Head of caudate nucleus (tissue), 42 donors: Measurements from ENCODE around the gene GPR65.

Experiments used
- DNase-seq, 42 donors: peaks; one replicate each; pipeline versions ENCODE4 v3.0.0 to v3.0.0-alpha.2; 2020 to 2021; ENCODE audit warnings: mixed read lengths in 7 of 42
- intact Hi-C: fragments of 100-400 bp; cut with DNase I; formaldehyde crosslinking; loops from one replicate; pipeline ENCODE4 v1.15.0; 2022

The GPR65 gene

DNA sequence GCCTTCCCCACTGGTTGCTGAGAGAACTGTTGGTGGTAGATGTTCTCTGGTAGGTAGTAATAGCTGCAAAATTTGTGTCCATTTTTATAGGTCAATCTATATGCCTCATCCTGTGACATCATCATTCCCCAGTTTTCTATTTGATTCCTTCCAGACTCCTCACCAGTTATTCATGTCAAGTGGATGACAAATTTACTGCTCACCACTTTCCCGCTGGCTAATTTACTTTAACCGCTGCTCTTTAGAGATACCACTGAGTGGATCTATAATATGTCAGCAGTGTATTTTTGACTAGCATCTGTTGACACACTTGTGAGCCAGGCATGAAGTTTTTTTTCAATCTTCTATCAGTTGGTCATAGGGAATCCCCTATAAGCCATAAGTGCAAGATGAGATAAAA, 24.6 kb downstream of the GPR65 start:
- intact Hi-C loops, result no loop called here
- no peak for DNase-seq

DNA sequence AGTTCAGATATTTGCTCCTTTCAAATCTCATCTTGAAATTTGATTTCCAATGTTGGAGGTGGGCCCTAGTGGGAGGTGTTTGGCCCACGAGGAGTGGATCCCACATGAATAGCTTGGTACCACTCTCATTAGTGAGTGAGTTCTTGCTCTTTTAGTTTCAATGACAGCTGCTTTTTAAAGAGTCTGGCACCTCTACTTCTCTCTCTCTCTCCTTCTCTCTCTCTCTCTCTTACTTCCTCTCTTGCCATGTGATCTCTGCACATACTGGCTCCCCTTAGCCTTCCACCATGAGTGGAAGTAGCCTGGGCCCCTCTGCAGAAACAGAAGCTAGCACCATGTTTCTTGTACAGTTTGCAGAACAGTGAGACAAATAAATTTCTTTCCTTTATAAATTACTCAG, 25.1 kb downstream of the GPR65 start:
- intact Hi-C loops, result no loop called here
- no peak for DNase-seq

DNA sequence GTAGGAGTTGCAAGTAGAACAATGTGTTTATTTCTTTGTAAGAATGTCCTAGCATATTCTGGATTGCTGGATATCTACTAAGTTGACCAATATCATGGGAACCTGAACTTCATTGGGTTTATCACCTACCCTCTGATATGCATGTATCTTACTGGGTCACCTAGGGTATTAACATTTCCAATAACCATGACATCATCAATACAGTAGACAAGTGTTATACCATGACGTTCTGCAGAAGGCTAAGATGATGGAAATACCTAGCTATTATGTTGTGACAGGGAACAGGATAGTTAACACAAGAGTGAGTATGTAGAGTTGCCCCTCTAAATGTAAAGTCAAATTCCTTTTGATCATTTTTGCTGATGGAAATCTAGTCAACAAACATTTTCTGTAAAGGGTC, 26.0 kb downstream of the GPR65 start:
- no peak for DNase-seq
- intact Hi-C loops, result no loop called here

DNA sequence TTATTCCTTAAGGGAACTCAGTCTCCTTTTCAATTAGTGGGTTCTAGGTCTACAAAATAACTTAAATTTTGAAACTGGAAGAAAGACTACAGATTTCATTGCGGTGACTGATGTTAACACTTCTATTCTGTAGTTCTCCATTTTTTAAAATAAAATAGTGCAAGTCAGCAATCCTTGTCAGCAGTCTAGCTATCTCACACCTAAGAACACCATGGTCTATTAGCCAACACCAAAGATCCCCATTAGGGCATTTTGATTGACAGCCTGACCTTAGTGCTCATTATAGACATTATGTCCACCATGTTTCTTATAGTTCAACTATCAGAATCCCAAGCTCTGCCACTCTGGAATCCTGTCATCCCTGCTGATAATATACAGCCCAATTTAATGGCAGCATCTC, 27.4 kb downstream of the GPR65 start:
- intact Hi-C loops, result no loop called here
- DNase-seq, result no peak

DNA sequence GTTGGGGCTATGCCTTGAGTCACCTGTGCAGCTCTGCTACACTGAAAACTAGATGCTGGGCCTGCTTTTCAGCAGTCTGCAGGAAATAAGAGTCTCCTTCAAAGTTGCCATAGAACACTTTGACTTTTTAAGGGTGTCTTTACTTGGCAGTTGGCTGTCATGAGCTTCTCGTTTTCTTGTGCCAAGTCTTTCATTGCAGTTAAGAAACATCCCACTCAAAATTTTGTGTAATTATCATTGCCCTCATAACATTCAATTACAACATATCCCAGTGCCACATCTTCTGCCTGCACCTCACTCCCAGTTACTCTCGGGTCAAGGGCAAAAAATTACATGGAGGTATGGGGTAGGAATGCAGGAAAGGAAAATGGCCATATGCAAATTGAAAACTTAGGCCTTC, 29.1 kb downstream of the GPR65 start:
- intact Hi-C loops, result no loop called here

DNA sequence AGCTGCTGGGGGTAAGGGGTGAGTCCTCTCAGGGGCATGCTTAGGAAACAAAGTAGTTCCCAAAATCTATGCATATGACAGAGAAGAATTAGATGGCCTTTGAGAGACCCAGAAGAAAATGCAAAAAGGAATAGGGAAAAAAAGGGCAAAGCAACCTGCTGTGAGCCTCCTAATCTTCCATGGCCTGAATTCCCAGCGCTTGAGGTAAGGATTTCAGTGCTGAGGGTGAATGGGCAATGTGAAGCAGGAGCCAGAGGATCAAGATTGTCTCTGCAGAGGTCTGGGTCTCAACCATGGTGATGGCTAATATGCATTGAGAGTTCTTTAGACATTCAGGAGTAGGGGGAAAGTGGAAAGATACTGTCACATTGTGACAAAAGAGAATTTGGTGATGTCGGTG, 31.5 kb downstream of the GPR65 start:
- intact Hi-C loops, result no loop called here
- DNase-seq, result no peak

More for the DNA sequence above, 29.1 kb downstream of the GPR65 start:
- DNase-seq, result no peak

DNA sequence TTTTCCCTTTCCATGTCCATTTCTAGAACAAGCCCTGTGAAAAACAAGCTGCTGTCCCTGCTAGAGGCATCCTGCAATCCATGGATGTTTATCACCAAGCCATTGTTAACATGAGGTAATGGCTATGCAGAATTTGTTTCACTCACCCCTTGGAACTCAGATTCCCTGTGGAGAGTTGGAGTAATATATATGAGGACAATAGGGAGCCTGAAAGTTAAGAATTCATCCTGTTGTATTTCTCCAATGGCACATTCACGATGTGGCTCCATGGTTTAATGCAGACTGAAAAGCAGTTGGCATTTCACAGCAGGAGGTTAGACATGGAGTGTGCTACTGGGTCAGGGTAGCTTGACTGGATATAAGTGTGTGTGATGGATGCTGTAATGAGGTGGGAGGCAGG, 32.4 kb downstream of the GPR65 start:
- intact Hi-C loops, result no loop called here
- no peak for DNase-seq

DNA sequence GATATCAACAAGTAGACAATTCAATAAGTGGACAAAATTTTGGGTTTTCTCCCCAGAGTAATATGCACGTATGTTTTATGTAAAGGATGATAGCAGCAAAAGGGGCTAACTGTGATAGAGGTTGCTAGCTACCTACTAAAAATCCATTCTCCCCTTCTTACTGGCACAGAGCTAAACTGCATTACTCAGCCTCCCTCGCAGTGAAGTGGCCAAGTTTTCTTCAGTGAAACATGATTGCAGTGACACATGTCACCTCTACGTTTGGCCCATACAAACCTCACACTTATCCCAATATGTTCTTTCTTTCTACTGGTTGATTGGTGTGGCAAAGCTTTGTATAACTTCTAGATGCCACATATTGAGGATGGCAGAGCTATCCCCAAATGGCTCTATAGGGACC, 34.3 kb downstream of the GPR65 start:
- DNase-seq, result no peak

DNA sequence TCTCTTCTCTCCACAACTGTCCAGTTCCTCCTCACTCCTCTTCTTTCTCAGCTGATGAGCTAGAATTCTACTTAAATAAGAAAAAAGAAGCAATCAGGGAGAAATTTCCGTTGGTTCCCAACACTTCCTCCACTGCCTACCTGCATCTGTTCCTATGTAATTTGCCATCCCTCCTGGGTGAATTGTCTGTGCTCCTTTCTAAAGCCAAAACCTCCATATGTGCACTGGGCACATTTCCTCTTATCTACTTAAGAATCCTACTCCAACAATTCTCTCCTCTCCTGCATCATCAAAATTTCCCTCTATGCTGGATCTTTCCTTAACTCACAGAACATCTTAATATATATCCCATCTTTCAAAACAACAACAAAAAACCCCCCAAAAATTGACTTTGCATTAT, 35.2 kb downstream of the GPR65 start:
- intact Hi-C loops, result no loop called here
- DNase-seq, result no peak

More for the DNA sequence above, 34.3 kb downstream of the GPR65 start:
- intact Hi-C loops, result no loop called here

DNA sequence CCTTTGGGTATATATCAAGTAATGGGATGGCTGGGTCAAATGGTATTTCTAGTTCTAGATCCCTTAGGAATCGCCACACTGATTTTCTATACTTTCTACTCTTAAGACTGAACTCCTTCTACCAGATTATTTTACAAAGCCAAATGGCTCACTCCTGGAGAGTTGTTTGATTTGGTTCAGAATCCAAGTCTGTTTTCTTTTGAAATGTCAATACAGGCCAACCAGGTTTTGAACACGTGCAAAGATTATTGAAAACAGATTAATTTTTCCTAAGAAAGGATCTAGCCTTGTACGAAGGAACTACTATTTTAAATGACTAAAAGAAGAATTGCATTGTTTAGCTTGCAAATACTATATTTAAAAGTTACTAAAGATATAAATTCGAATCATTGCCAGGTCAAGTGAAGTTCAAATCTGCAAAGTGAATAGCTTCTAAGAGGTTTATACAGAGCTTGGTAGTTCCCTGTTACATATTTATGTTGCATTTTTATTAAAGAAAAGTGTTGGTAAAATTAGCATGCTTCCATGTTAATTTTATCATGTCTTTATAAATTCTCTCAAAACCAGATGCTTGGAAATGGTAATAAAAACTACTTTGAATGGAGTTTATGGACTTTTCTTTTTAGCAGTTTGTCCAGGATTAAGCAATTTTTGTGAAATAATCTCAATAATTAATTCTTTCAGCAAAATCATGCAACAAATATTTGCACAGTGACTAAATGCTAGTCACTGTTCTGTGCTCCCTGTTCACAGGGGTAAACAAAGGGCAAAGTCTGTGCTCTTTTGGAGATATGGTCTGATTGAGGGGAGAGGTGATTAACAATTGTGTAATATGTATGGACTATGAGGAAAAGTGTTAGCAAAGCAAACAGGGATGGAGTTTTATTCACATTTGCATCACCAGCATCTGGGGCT, 38.9 kb downstream of the GPR65 start:
- intact Hi-C loops, result no loop called here
- no peak for DNase-seq

DNA sequence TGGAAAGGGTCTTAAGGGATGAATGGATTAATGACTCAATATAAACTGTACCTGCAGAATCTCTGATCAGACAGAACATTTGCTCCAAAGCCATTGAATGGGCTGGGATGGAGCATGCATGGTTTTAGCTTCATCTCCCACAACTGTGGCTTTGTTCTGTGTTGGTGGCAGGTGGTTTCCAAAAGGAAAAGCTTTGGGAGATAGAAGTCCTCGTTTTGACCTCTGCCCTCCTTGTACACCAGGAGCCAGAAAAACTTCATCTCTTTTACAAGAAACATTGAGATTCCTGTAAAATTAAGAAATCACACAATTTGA, 39.5 kb downstream of the GPR65 start:
- no peak for DNase-seq

DNA sequence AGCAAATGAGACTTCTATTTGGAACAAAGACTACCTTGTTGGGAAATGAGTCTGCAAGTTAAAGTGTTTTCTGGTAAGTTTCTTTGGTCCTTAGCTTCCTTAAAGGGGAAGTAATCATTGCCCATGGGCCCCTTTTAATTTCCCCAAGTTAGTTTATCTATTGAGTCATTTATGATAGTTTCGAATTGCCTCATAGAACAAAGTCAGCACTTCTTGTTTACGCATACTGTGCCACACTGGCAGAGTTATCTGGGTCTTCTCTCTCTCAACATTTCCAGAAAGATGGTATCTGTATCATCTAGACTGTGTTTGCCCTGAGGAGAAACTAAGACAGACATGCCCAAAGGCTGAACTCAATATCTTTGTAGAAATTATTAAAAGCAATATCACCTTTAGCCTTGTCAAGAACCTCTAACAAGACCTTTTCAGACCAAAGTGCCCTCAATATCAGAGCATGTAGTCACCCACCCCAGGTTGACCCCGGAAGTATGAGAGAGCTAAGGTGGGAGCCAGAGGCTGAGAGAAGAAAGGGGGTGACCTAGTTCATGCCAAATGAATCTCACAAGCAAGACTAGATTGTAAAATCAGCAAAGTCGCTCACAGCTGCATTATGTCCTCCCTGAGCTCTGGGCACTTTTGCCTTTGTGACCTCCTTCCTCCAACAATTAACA, 40.0 kb downstream of the GPR65 start:
- intact Hi-C loops, result no loop called here

More for the DNA sequence above, 39.5 kb downstream of the GPR65 start:
- intact Hi-C loops, result no loop called here

DNA sequence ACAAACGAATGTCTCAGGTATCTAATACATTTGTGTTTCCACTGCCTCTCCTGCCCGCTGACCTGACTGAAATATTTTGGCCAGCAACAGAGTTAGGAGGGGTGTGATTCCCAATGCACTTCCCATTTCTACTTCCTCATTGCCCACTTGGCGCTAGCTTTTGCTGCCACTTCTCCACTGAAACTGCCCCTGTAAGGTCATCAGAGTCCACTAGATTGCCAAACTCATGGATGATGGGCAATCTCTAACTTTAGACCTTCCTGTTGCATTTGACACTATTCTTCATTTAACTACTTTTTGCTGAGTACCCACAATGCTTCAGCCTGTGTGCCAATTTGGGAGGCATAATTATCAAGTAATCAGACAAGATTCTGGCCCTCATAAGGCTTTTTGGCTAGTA, 40.8 kb downstream of the GPR65 start:
- DNase-seq, result peak in 25 of 42 donors; percentile 4 to 46 (median 17)
- intact Hi-C loops, result no loop called here

More for the DNA sequence above, 40.0 kb downstream of the GPR65 start:
- DNase-seq, result no peak

DNA sequence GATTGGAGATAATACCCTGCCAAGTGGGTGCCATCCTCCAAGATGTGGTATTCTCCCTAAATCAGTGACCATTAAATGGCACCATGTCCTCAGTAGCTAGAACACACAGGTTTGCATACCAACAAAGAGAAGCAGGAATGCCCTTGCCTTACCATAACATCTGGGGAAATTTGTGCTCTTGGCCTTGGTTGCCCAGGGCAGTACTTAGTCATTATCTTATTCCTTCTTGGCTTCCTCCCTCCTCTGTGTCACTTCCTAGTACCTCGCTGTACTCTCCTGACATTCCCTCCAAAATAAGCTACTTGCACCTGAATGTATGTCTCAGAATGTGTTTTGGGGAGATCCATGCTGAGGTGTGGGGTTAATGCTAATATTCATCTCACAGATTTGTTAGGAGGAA, 43.4 kb downstream of the GPR65 start:
- DNase-seq, result no peak
- intact Hi-C loops, result no loop called here

DNA sequence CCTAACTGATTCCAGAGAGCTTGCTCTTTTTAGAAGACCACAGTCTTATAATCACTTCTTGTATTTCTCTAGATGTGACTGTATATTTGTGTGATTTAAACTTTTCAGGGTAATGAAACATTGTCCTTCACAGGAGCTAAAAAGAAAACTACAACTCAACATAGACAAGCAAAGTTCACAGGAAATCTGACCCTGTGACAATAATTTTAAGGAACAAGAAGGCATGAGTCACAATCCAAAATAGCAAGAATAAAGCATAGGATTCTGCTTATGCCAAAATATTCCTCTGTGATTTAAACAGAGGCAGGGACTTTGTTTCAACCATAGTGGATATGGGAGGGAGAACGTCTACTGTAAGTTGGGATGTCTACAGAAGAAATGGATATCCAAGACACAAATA, 44.3 kb downstream of the GPR65 start:
- intact Hi-C loops, result no loop called here
- DNase-seq, result no peak

DNA sequence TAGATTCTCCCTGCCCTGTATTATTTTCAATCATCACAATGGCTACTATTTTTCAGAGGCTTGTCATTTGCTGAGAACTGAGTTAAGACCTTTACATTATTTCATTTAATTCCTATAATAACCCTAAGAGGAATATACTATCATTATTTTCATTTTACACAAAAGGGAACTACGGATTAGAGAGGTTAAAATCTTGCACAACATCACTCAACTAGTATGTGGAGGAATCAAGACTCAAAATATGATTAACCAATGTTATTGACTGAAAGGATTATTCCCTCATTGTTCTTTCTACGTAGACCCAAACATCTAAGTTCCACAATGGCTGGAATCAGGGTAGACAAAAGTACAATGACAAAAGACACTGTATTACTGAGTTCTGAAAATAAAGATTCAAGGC, 45.0 kb downstream of the GPR65 start:
- no peak for DNase-seq
- intact Hi-C loops, result no loop called here

DNA sequence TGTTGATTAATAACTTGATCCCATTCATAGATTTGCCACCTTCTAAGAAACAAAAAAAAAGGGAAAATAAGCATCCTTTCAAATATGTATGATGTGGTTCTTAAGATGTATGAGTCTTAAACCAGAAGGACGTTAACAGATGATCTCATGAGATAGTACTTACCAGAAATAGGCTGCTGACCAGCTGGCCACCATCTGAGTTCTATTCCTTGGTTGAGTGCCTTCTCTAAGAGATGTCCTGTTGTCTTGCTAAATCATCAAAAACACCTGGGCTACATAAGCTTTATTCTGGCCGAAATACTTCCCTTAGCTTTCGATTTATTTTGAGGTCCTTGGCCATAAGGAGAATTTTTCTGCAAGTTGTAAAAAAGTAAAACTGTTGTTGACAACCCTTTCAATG, 55.6 kb downstream of the GPR65 start:
- no peak for DNase-seq

DNA sequence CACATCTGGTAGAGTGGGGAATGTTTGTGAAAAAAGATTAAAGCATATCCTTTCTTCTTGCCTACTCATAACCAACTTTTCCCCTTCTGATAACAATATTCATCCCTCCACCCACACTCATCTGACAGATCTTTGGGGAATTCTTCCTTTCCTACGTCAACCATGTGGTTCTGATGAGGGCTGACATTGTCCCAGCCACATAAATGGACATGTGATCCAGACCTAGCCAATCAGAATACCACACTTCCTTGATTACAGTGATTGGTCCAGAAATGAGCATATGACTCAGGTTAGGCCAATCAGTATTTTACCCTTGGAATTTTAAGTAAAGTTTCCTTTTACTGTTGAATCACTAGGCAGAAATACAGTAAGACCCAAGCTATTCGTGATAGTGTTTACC, 58.9 kb downstream of the GPR65 start:
- intact Hi-C loops, result no loop called here
- DNase-seq, result no peak

More for the DNA sequence above, 55.6 kb downstream of the GPR65 start:
- intact Hi-C loops, result no loop called here
